HCT116 (cell line): ENCODE results near the gene CELF4. TPM values are rescaled to one million over a fixed set of nuclear protein-coding genes. Genes with fewer than 3 reads are reported as not detected.

ENCODE experiments used
- ATAC-seq: fragments of 200-7000 bp; cut with Tn5 transposase; 2 replicates; pipeline ENCODE4 v1.9.1; 2020; ENCODE audit warnings: mild to moderate bottlenecking, moderate library complexity
- BruUV-seq: library from RNA; stranded (reverse); fragments of 400-500 nt; replicated peaks from 2 replicates; lab custom pipeline; 2021; lab: Mats Ljungman, UMichigan
- CTCF ChIA-PET: fragments of 300-600 bp; sonication (Branson Sonifier 250); formaldehyde crosslinking; loops from one replicate; lab custom pipeline; 2021; ENCODE audit warnings: antibody characterized with exemption; lab: Charles Lee
- POLR2A ChIA-PET: fragments of 300-600, 350-600 bp; sonication (Branson Sonifier 250); formaldehyde crosslinking; loops from one replicate; lab custom pipeline; 2021; ENCODE audit warnings: antibody characterized with exemption; lab: Charles Lee
- RAD21 ChIA-PET, 2 experiments: fragments of 300-600 bp; sonication (Branson Sonifier 250); formaldehyde crosslinking; loops; one replicate each; lab custom pipeline; 2023; ENCODE audit warnings: low total read pairs in 2 of 2; ENCODE audit not compliant: uncharacterized antibody in 2 of 2, unreplicated experiment in 2 of 2, low non-redundant PET in 1 of 2; lab: Charles Lee
- DNase-seq: peaks from one replicate; pipeline ENCODE4 v3.0.0-alpha.2; 2010; ENCODE audit warnings: low read depth, low spot score
- H2AFZ ChIP-seq: fragments of 200-600 bp; shearing (Covaris generic), sonication (generic); 2 replicates; pipeline ENCODE4 v1.6.1; 2017; ENCODE audit warnings: low read depth, mixed run types, mixed read lengths, antibody characterized with exemption, low read length; ENCODE audit not compliant: poor library complexity, severe bottlenecking
- H3K27ac ChIP-seq: 2 replicates; pipeline ENCODE4 v1.5.1; 2012; ENCODE audit warnings: low read depth, low read length
- H3K27me3 ChIP-seq: fragments of 200-600 bp; sonication (generic); 2 replicates; pipeline ENCODE4 v1.6.1; 2016; ENCODE audit warnings: mixed run types, low read length, mixed read lengths; ENCODE audit not compliant: insufficient read depth
- H3K36me3 ChIP-seq, 2 experiments: fragments of 200-500 bp in 1 of 2; fragments of 200-600 bp in 1 of 2; sonication (Bioruptor generic) in 1 of 2; sonication (generic) in 1 of 2; 2 replicates each; pipeline versions ENCODE4 v1.5.1 to v1.6.1; 2014 to 2016; ENCODE audit warnings: low read length in 2 of 2, inconsistent platforms in 1 of 2, mixed read lengths in 1 of 2, mixed run types in 1 of 2; ENCODE audit not compliant: insufficient read depth in 2 of 2, control insufficient read depth in 1 of 2
- H3K4me1 ChIP-seq, 2 experiments: fragments of 200-600 bp in 1 of 2; sonication (generic) in 1 of 2; 2 replicates each; pipeline versions ENCODE4 v1.5.1 to v1.6.1; 2012 to 2017; ENCODE audit warnings: low read length in 2 of 2, inconsistent platforms in 1 of 2, mild to moderate bottlenecking in 1 of 2, mixed read lengths in 1 of 2, mixed run types in 1 of 2, moderate library complexity in 1 of 2; ENCODE audit not compliant: insufficient read depth in 2 of 2, control insufficient read depth in 1 of 2
- H3K4me2 ChIP-seq: fragments of 200-600 bp; sonication (generic); 2 replicates; pipeline ENCODE4 v1.6.1; 2017; ENCODE audit warnings: mixed run types, low read length, mixed read lengths
- H3K4me3 ChIP-seq, 2 experiments: fragments of 200-600 bp in 1 of 2; sonication (generic) in 1 of 2; replicated peaks in 1 of 2; 2 replicates each; pipeline ENCODE4 v1.5.1; 2011 to 2016; ENCODE audit warnings: low read length in 2 of 2, control low read depth in 1 of 2, low read depth in 1 of 2, mild to moderate bottlenecking in 1 of 2, mixed read lengths in 1 of 2, mixed run types in 1 of 2
- H3K79me2 ChIP-seq: fragments of 200-600 bp; sonication (generic); 2 replicates; pipeline ENCODE4 v1.6.1; 2017; ENCODE audit warnings: mild to moderate bottlenecking, mixed run types, low read length, moderate library complexity, mixed read lengths; ENCODE audit not compliant: insufficient read depth
- H3K9ac ChIP-seq: fragments of 200-600 bp; sonication (generic); 2 replicates; pipeline ENCODE4 v1.6.1; 2016; ENCODE audit warnings: low read length, mixed read lengths
- H3K9me2 ChIP-seq: fragments of 200-600 bp; sonication (generic), shearing (Covaris generic); 2 replicates; pipeline ENCODE4 v1.6.1; 2017; ENCODE audit warnings: mixed run types, mild to moderate bottlenecking, moderate library complexity; ENCODE audit not compliant: insufficient read depth
- H3K9me3 ChIP-seq, 2 experiments: fragments of 200-500 bp in 1 of 2; fragments of 200-600 bp in 1 of 2; sonication (Bioruptor generic) in 1 of 2; sonication (generic) in 1 of 2; 2 replicates each; pipeline ENCODE4 v1.6.1; 2014 to 2017; ENCODE audit warnings: low read length in 2 of 2, mixed read lengths in 2 of 2, inconsistent platforms in 1 of 2, low read depth in 1 of 2, mild to moderate bottlenecking in 1 of 2, mixed run types in 1 of 2, moderate library complexity in 1 of 2; ENCODE audit not compliant: control insufficient read depth in 1 of 2, insufficient read depth in 1 of 2
- H4K20me1 ChIP-seq: fragments of 200-600 bp; sonication (generic), shearing (Covaris generic); 2 replicates; pipeline ENCODE4 v1.6.1; 2017; ENCODE audit warnings: mixed run types, mild to moderate bottlenecking, moderate library complexity; ENCODE audit not compliant: insufficient read depth
- CBX3 ChIP-seq: IDR thresholded peaks from 2 replicates; pipeline ENCODE4 v1.6.1; 2012; ENCODE audit warnings: low read depth
- CEBPB ChIP-seq: IDR thresholded peaks from 2 replicates; pipeline ENCODE4 v1.6.1; 2012; ENCODE audit warnings: low read depth
- ELF1 ChIP-seq: IDR thresholded peaks from 2 replicates; pipeline ENCODE4 v1.6.1; 2012; ENCODE audit warnings: low read depth, borderline replicate concordance
- EZH2 ChIP-seq: fragments of 200-600 bp; sonication (generic); IDR thresholded peaks from 2 replicates; pipeline ENCODE4 v1.6.1; 2017; ENCODE audit warnings: antibody characterized with exemption, mixed run types
- EZH2phosphoT487 ChIP-seq: fragments of 200-600 bp; IDR thresholded peaks from 2 replicates; pipeline ENCODE4 v1.6.1; 2018; ENCODE audit warnings: antibody characterized with exemption, borderline replicate concordance
- JUND ChIP-seq: IDR thresholded peaks from 2 replicates; pipeline ENCODE4 v1.6.1; 2012
- POLR2A ChIP-seq: IDR thresholded peaks from 2 replicates; pipeline ENCODE4 v1.7.0; 2011; ENCODE audit warnings: borderline replicate concordance; ENCODE audit not compliant: insufficient read depth, insufficient read length; ENCODE audit errors: extremely low read depth
- POLR2AphosphoS5 ChIP-seq: IDR thresholded peaks from 2 replicates; pipeline ENCODE4 v1.6.1; 2011; ENCODE audit warnings: mild to moderate bottlenecking, low read depth, low read length, moderate library complexity
- RAD21 ChIP-seq: IDR thresholded peaks from 2 replicates; pipeline ENCODE4 v1.6.1; 2012; ENCODE audit warnings: low read depth, mild to moderate bottlenecking
- SP1 ChIP-seq: IDR thresholded peaks from 2 replicates; pipeline ENCODE4 v1.6.1; 2012; ENCODE audit warnings: low read depth
- TCF7L2 ChIP-seq: IDR thresholded peaks from 2 replicates; pipeline ENCODE4 v1.7.0; 2011; ENCODE audit warnings: borderline replicate concordance, inconsistent platforms; ENCODE audit not compliant: insufficient read depth, insufficient read length; ENCODE audit errors: extremely low read depth
- YY1 ChIP-seq: IDR thresholded peaks from 2 replicates; pipeline ENCODE4 v1.6.1; 2011; ENCODE audit warnings: low read length, low read depth, moderate library complexity, mild to moderate bottlenecking; ENCODE audit not compliant: insufficient replicate concordance; ENCODE audit errors: extremely low read depth
- ZFX ChIP-seq: fragments of 450-650 bp; IDR thresholded peaks from 2 replicates; pipeline ENCODE4 v1.6.1; 2017
- ZNF274 ChIP-seq: fragments of 200-500 bp; sonication (Bioruptor generic); IDR thresholded peaks from 2 replicates; pipeline ENCODE4 v1.6.1; 2014; ENCODE audit warnings: mild to moderate bottlenecking, low read depth, low read length, inconsistent platforms
- intact Hi-C: fragments of 100-400 bp; cut with micrococcal nuclease; formaldehyde crosslinking; loops from 2 replicates; pipeline ENCODE4 v1.10.0; 2022
- total RNA-seq: library from RNA; stranded (reverse); gene quantifications from one replicate; pipeline ENCODE4 v1.2.1, GENCODE V29; 2021; ENCODE audit not compliant: unreplicated experiment
- TF ChIP-seq, protein P1 (sequence below): IDR thresholded peaks from 2 replicates; pipeline ENCODE4 v1.6.1; 2012
- TF ChIP-seq, protein P2 (sequence below): IDR thresholded peaks from 2 replicates; pipeline ENCODE4 v1.6.1; 2011; ENCODE audit warnings: mild to moderate bottlenecking, low read length, moderate library complexity; ENCODE audit not compliant: insufficient replicate concordance; ENCODE audit errors: extremely low read depth
- TF ChIP-seq, protein P3 (sequence below), 3 experiments: fragments of 200-600 bp in 1 of 3; sonication (generic) in 1 of 3; IDR thresholded peaks in 2 of 3; conservative IDR thresholded peaks in 1 of 3; 2 replicates each; pipeline ENCODE4 v1.5.1; 2012 to 2017; ENCODE audit warnings: low read depth in 2 of 3, low read length in 2 of 3, antibody characterized with exemption in 1 of 3, borderline replicate concordance in 1 of 3, control low read depth in 1 of 3, mild to moderate bottlenecking in 1 of 3, mixed read lengths in 1 of 3, mixed run types in 1 of 3, moderate library complexity in 1 of 3; ENCODE audit not compliant: insufficient read depth in 1 of 3
- TF ChIP-seq, protein P4 (sequence below): IDR thresholded peaks from 2 replicates; pipeline ENCODE4 v1.6.1; 2012; ENCODE audit warnings: low read depth

The CELF4 gene
- total RNA-seq, 1 experiment from 2014 or later: not detected

DNA sequence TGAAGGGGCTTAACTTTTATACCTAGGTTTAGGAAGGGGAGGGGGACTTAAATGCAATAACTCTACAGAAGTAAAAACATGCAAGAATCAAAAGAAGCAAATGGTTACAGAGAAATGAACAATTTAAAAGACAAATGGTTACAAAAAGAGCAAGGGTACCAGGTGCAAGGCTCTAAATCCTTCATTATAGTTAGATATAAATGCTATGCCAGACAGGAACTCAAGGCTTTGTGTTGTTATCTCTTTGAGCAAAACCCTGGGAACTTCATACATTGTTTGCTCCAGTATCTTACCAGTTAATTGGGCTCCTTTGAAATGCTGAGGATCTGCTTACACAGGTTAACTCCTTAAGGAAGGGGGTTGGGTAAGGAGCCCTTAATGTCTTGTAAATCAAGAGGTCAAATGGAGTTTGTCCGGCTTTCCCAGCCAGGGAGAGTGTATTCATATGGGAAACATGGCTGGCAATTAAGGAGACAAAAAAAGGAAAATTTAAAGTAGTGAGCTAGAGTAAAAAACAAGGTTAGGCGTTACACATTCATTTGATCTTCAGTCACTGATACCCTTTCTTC lies 347.5 kb downstream of the CELF4 start:
- no peak for TF ChIP-seq CBX3
- TF ChIP-seq CEBPB: no peak
- no peak for TF ChIP-seq TCF7L2
- no peak for TF ChIP-seq SP1
- TF ChIP-seq POLR2A: no peak
- TF ChIP-seq JUND: no peak
- TF ChIP-seq ELF1: no peak
- TF ChIP-seq RAD21: no peak
- TF ChIP-seq EZH2: no peak
- TF ChIP-seq, protein P1, sequence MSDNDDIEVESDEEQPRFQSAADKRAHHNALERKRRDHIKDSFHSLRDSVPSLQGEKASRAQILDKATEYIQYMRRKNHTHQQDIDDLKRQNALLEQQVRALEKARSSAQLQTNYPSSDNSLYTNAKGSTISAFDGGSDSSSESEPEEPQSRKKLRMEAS: no peak
- no peak for TF ChIP-seq POLR2AphosphoS5
- TF ChIP-seq, protein P2, sequence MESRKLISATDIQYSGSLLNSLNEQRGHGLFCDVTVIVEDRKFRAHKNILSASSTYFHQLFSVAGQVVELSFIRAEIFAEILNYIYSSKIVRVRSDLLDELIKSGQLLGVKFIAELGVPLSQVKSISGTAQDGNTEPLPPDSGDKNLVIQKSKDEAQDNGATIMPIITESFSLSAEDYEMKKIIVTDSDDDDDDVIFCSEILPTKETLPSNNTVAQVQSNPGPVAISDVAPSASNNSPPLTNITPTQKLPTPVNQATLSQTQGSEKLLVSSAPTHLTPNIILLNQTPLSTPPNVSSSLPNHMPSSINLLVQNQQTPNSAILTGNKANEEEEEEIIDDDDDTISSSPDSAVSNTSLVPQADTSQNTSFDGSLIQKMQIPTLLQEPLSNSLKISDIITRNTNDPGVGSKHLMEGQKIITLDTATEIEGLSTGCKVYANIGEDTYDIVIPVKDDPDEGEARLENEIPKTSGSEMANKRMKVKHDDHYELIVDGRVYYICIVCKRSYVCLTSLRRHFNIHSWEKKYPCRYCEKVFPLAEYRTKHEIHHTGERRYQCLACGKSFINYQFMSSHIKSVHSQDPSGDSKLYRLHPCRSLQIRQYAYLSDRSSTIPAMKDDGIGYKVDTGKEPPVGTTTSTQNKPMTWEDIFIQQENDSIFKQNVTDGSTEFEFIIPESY: no peak
- no peak for TF ChIP-seq ZFX
- TF ChIP-seq EZH2phosphoT487: no peak
- TF ChIP-seq, protein P3, sequence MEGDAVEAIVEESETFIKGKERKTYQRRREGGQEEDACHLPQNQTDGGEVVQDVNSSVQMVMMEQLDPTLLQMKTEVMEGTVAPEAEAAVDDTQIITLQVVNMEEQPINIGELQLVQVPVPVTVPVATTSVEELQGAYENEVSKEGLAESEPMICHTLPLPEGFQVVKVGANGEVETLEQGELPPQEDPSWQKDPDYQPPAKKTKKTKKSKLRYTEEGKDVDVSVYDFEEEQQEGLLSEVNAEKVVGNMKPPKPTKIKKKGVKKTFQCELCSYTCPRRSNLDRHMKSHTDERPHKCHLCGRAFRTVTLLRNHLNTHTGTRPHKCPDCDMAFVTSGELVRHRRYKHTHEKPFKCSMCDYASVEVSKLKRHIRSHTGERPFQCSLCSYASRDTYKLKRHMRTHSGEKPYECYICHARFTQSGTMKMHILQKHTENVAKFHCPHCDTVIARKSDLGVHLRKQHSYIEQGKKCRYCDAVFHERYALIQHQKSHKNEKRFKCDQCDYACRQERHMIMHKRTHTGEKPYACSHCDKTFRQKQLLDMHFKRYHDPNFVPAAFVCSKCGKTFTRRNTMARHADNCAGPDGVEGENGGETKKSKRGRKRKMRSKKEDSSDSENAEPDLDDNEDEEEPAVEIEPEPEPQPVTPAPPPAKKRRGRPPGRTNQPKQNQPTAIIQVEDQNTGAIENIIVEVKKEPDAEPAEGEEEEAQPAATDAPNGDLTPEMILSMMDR (IDR thresholded peaks at IDR 0.05 in 2 of 3, conservative IDR thresholded peaks at IDR 0.05 in 1 of 3; ENCODE audit: borderline replicate concordance in 1 of 3, insufficient read depth in 1 of 3, low read depth in 2 of 3, low read length in 2 of 3): no peak
- TF ChIP-seq, protein P4, sequence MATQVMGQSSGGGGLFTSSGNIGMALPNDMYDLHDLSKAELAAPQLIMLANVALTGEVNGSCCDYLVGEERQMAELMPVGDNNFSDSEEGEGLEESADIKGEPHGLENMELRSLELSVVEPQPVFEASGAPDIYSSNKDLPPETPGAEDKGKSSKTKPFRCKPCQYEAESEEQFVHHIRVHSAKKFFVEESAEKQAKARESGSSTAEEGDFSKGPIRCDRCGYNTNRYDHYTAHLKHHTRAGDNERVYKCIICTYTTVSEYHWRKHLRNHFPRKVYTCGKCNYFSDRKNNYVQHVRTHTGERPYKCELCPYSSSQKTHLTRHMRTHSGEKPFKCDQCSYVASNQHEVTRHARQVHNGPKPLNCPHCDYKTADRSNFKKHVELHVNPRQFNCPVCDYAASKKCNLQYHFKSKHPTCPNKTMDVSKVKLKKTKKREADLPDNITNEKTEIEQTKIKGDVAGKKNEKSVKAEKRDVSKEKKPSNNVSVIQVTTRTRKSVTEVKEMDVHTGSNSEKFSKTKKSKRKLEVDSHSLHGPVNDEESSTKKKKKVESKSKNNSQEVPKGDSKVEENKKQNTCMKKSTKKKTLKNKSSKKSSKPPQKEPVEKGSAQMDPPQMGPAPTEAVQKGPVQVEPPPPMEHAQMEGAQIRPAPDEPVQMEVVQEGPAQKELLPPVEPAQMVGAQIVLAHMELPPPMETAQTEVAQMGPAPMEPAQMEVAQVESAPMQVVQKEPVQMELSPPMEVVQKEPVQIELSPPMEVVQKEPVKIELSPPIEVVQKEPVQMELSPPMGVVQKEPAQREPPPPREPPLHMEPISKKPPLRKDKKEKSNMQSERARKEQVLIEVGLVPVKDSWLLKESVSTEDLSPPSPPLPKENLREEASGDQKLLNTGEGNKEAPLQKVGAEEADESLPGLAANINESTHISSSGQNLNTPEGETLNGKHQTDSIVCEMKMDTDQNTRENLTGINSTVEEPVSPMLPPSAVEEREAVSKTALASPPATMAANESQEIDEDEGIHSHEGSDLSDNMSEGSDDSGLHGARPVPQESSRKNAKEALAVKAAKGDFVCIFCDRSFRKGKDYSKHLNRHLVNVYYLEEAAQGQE: no peak
- no peak for TF ChIP-seq ZNF274
- TF ChIP-seq YY1: no peak
- Histone ChIP-seq H3K4me2 (no peak overlapping the region), H4K20me1 (no peaks in the 10 kb centered on the region), H3K27me3 (no peaks in the 10 kb centered on the region), H3K9ac (no peak overlapping the region), H3K79me2 (no peaks in the 10 kb centered on the region), H3K4me3 (no peak overlapping the region), H3K9me2 (no peaks in the 10 kb centered on the region), H3K4me1 (no peaks in the 10 kb centered on the region), H3K27ac (no peak overlapping the region), H3K36me3 (no peaks in the 10 kb centered on the region), H3K9me3 (no peaks in the 10 kb centered on the region), H2AFZ (no peak overlapping the region)
- intact Hi-C loops: no loop called here
- no TSS peak for BruUV-seq
- DNase-seq (no peak), ATAC-seq (no peak)
- POLR2A ChIA-PET: no interaction called here
- CTCF ChIA-PET: no interaction called here
- RAD21 ChIA-PET: no interaction called here
